ENCODE results near the gene UCP1. TPM values are rescaled to one million over a fixed set of nuclear protein-coding genes. Genes with fewer than 3 reads are reported as not detected.

Gene UCP1
- polyA plus RNA-seq, 3 donors = not detected

- intact Hi-C loops (cut with micrococcal nuclease) = no loop called here
- WGBS (ENCODE audit: insufficient coverage) = 100% methylated on average over 1 of the region's 6 CpGs
- Mint-ChIP-seq H3K36me3 (peaks cover 2% of the 10 kb centered on the region in 2 donors), H3K4me3 (no peak overlapping the region), H3K4me1 (no peaks in the 10 kb centered on the region), H3K27me3 (ENCODE audit: low read depth in 3 of 3) (peaks cover 9 to 12% (median 10%) of the 10 kb centered on the region in 3 donors), H3K9me3 (no peaks in the 10 kb centered on the region), H3K27ac (no peak overlapping the region)
- Histone ChIP-seq H3K4me1 (ENCODE audit: control insufficient read depth in 1 of 2, insufficient read depth in 2 of 2, low read length in 2 of 2) (no peaks in the 10 kb centered on the region), H3K4me2 (replicated peaks; ENCODE audit: extremely low read depth, low read length, poor library complexity, severe bottlenecking) (no peak overlapping the region), H3K9ac (ENCODE audit: insufficient read depth, low read length, poor library complexity, severe bottlenecking) (no peak overlapping the region), H3K9me3 (replicated peaks in 1 of 2; ENCODE audit: control insufficient read depth in 1 of 2, insufficient read depth in 1 of 2, low read length in 2 of 2) (no peaks in the 10 kb centered on the region), H4K20me1 (ENCODE audit: insufficient read depth, low read length) (no peaks in the 10 kb centered on the region), H3K27me3 (ENCODE audit: control insufficient read depth in 2 of 2, insufficient read depth in 2 of 2, low read length in 2 of 2) (peaks cover 4 to 31% of the 10 kb centered on the region in 2 donors), H3K36me3 (replicated peaks in 1 of 2; ENCODE audit: control insufficient read depth in 1 of 2, insufficient read depth in 2 of 2, low read length in 2 of 2) (no peaks in the 10 kb centered on the region), H3K27ac (ENCODE audit: low read depth in 1 of 2, low read length in 2 of 2) (no peak overlapping the region), H3K4me3 (replicated peaks in 1 of 3; ENCODE audit: low read depth in 2 of 3, low read length in 3 of 3) (no peak overlapping the region), H2AFZ (ENCODE audit: insufficient read depth, low read depth, low read length, poor library complexity, severe bottlenecking) (no peak overlapping the region), H3K79me2 (ENCODE audit: insufficient read depth, low read length) (no peaks in the 10 kb centered on the region)
- DNase-seq = no peak
- no peak for TF ChIP-seq CTCF (IDR thresholded peaks at IDR 0.05)
Measured at GRCh38 chr4:140559696-140560095, 9.1 kb downstream of the UCP1 start.

GRCh38 chr4:140557831-140558435 is 10.8 kb downstream of the UCP1 start:
- no peak overlapping the region for H3K4me2 ChIP-seq (replicated peaks; ENCODE audit: extremely low read depth, low read length, poor library complexity, severe bottlenecking)
- no CpG with 5 or more reads among the region's 4 CpGs for WGBS (ENCODE audit: insufficient coverage)
- peaks cover 2 to 21% of the 10 kb centered on the region in 2 donors for H3K27me3 ChIP-seq (ENCODE audit: control insufficient read depth in 2 of 2, insufficient read depth in 2 of 2, low read length in 2 of 2)
- no peak overlapping the region for H3K4me3 ChIP-seq (replicated peaks in 1 of 3; ENCODE audit: low read depth in 2 of 3, low read length in 3 of 3)
- TF ChIP-seq CTCF (IDR thresholded peaks at IDR 0.05) = no peak
- H3K27ac Mint-ChIP-seq = no peak overlapping the region
- H3K9me3 ChIP-seq (replicated peaks in 1 of 2; ENCODE audit: control insufficient read depth in 1 of 2, insufficient read depth in 1 of 2, low read length in 2 of 2) = no peaks in the 10 kb centered on the region
- H2AFZ ChIP-seq (ENCODE audit: insufficient read depth, low read depth, low read length, poor library complexity, severe bottlenecking) = no peak overlapping the region
- H3K4me1 ChIP-seq (ENCODE audit: control insufficient read depth in 1 of 2, insufficient read depth in 2 of 2, low read length in 2 of 2) = no peaks in the 10 kb centered on the region
- intact Hi-C loops (cut with micrococcal nuclease) = no loop called here
- H3K79me2 ChIP-seq (ENCODE audit: insufficient read depth, low read length) = no peaks in the 10 kb centered on the region
- no peaks in the 10 kb centered on the region for H3K9me3 Mint-ChIP-seq
- H3K27me3 Mint-ChIP-seq (ENCODE audit: low read depth in 3 of 3) = peaks cover 9 to 12% (median 10%) of the 10 kb centered on the region in 3 donors
- DNase-seq = no peak
- H3K9ac ChIP-seq (ENCODE audit: insufficient read depth, low read length, poor library complexity, severe bottlenecking) = no peak overlapping the region
- no peaks in the 10 kb centered on the region for H3K4me1 Mint-ChIP-seq
- no peaks in the 10 kb centered on the region for H4K20me1 ChIP-seq (ENCODE audit: insufficient read depth, low read length)
- no peak overlapping the region for H3K27ac ChIP-seq (ENCODE audit: low read depth in 1 of 2, low read length in 2 of 2)
- H3K36me3 Mint-ChIP-seq = peaks cover 8 to 10% of the 10 kb centered on the region in 2 donors
- no peak overlapping the region for H3K4me3 Mint-ChIP-seq
- H3K36me3 ChIP-seq (replicated peaks in 1 of 2; ENCODE audit: control insufficient read depth in 1 of 2, insufficient read depth in 2 of 2, low read length in 2 of 2) = no peaks in the 10 kb centered on the region
